Liver (tissue), 9 donors: Measurements from ENCODE around the gene FUCA1. TPM values are rescaled to one million over a fixed set of nuclear protein-coding genes. Genes with fewer than 3 reads are reported as not detected.

Experiments
- DNase-seq: peaks from one replicate; pipeline ENCODE4 v3.0.0-alpha.2; 2017; ENCODE audit warnings: low spot score
- H3K27ac ChIP-seq, 2 donors: one replicate each; pipeline ENCODE4 v1.7.0; 2013; ENCODE audit warnings: inconsistent platforms in 2 of 2, low read length in 2 of 2, control low read depth in 1 of 2, low read depth in 1 of 2, mild to moderate bottlenecking in 1 of 2
- H3K27me3 ChIP-seq, 4 donors: one replicate each; pipeline versions ENCODE4 v1.6.1 to v1.7.0; 2013; ENCODE audit warnings: low read length in 3 of 4, inconsistent platforms in 1 of 4, mild to moderate bottlenecking in 1 of 4, moderate library complexity in 1 of 4; ENCODE audit not compliant: control insufficient read depth in 4 of 4, insufficient read depth in 4 of 4
- H3K36me3 ChIP-seq, 4 donors: one replicate each; pipeline versions ENCODE4 v1.6.1 to v1.7.0; 2013; ENCODE audit warnings: low read length in 3 of 4, mild to moderate bottlenecking in 3 of 4, low read depth in 1 of 4, moderate library complexity in 1 of 4; ENCODE audit not compliant: control insufficient read depth in 4 of 4, insufficient read depth in 3 of 4
- H3K4me1 ChIP-seq, 4 donors: one replicate each; pipeline versions ENCODE4 v1.6.1 to v1.7.0; 2013; ENCODE audit warnings: low read length in 3 of 4, mild to moderate bottlenecking in 3 of 4, moderate library complexity in 1 of 4; ENCODE audit not compliant: control insufficient read depth in 4 of 4, insufficient read depth in 4 of 4
- H3K4me3 ChIP-seq, 3 donors: one replicate each; pipeline versions ENCODE4 v1.6.1 to v1.7.0; 2013; ENCODE audit warnings: low read length in 3 of 3, control low read depth in 1 of 3, low read depth in 1 of 3, mild to moderate bottlenecking in 1 of 3
- H3K9ac ChIP-seq, 2 donors: one replicate each; pipeline ENCODE4 v1.7.0; 2013; ENCODE audit warnings: low read length in 2 of 2, mild to moderate bottlenecking in 2 of 2, moderate library complexity in 2 of 2, control low read depth in 1 of 2, low read depth in 1 of 2
- H3K9me3 ChIP-seq, 4 donors: one replicate each; pipeline versions ENCODE4 v1.6.1 to v1.7.0; 2013; ENCODE audit warnings: low read length in 3 of 4; ENCODE audit not compliant: control insufficient read depth in 4 of 4
- ATF3 ChIP-seq: IDR thresholded peaks from 2 replicates; pipeline ENCODE4 v1.6.1; 2016; ENCODE audit warnings: antibody characterized with exemption
- CTCF ChIP-seq: fragments of 150-350 bp; IDR thresholded peaks from 2 replicates; pipeline ENCODE4 v1.5.1; 2017; ENCODE audit warnings: improper control_type of control experiment, low read depth, low read length; ENCODE audit not compliant: missing input control
- FOXA1 ChIP-seq: IDR thresholded peaks from 2 replicates; pipeline ENCODE4 v1.6.1; 2016; ENCODE audit warnings: antibody characterized with exemption
- FOXA2 ChIP-seq: IDR thresholded peaks from 2 replicates; pipeline ENCODE4 v1.6.1; 2016; ENCODE audit warnings: antibody characterized with exemption
- GABPA ChIP-seq, 2 donors: IDR thresholded peaks in 1 of 2; conservative IDR thresholded peaks in 1 of 2; 2 replicates each; pipeline ENCODE4 v1.6.1; 2016; ENCODE audit warnings: antibody characterized with exemption in 2 of 2, mild to moderate bottlenecking in 1 of 2, moderate library complexity in 1 of 2
- HNF4A ChIP-seq, 2 donors: conservative IDR thresholded peaks; 2 replicates each; pipeline ENCODE4 v1.6.1; 2016; ENCODE audit warnings: antibody characterized with exemption in 2 of 2, mild to moderate bottlenecking in 2 of 2
- HNF4G ChIP-seq: IDR thresholded peaks from 2 replicates; pipeline ENCODE4 v1.6.1; 2016; ENCODE audit warnings: antibody characterized with exemption
- JUND ChIP-seq, 2 donors: IDR thresholded peaks; 2 replicates each; pipeline ENCODE4 v1.6.1; 2016; ENCODE audit warnings: antibody characterized with exemption in 2 of 2
- NR2F2 ChIP-seq: IDR thresholded peaks from 2 replicates; pipeline ENCODE4 v1.6.1; 2016; ENCODE audit warnings: antibody characterized with exemption
- RAD21 ChIP-seq, 2 donors: IDR thresholded peaks; 2 replicates each; pipeline ENCODE4 v1.6.1; 2016; ENCODE audit warnings: antibody characterized with exemption in 2 of 2, mild to moderate bottlenecking in 2 of 2
- RXRA ChIP-seq, 2 donors: IDR thresholded peaks; 2 replicates each; pipeline ENCODE4 v1.6.1; 2017 to 2018; ENCODE audit warnings: antibody characterized with exemption in 2 of 2, mild to moderate bottlenecking in 1 of 2
- SP1 ChIP-seq: IDR thresholded peaks from 2 replicates; pipeline ENCODE4 v1.6.1; 2018; ENCODE audit warnings: antibody characterized with exemption, mild to moderate bottlenecking
- TAF1 ChIP-seq: conservative IDR thresholded peaks from 2 replicates; pipeline ENCODE4 v1.6.1; 2016; ENCODE audit warnings: antibody characterized with exemption, mild to moderate bottlenecking
- YY1 ChIP-seq: IDR thresholded peaks from 2 replicates; pipeline ENCODE4 v1.6.1; 2016; ENCODE audit warnings: antibody characterized with exemption, mild to moderate bottlenecking
- WGBS: extraction: QIAGEN DNeasy Blood & Tissue Kit; methylation state at CpG from one replicate; pipeline ENCODE4 v1.1.7; 2013; 5-methylcytosine and 5-hydroxymethylcytosine counted together
- polyA plus RNA-seq, 2 donors: library from polyadenylated mRNA; stranded (reverse) in 1 of 2; unstranded in 1 of 2; fragments of 200-250 nt in 1 of 2; fragments of >200 nt in 1 of 2; fragmentation: Nextera tagmentation in 1 of 2; extraction: Ambion mirVana in 1 of 2; gene quantifications; one replicate each; pipeline versions ENCODE4 v1.2.1 to v1.2.3, GENCODE V29; 2013 to 2015
- total RNA-seq, 2 donors: library from RNA; depleted of rRNA; stranded (reverse); fragments of >200 nt; gene quantifications; one replicate each; pipeline ENCODE4 v1.2.3, GENCODE V29; 2014
- TF ChIP-seq, protein P1 (sequence below): IDR thresholded peaks from 2 replicates; pipeline ENCODE4 v1.6.1; 2016; ENCODE audit warnings: antibody characterized with exemption
- TF ChIP-seq, protein P2 (sequence below): IDR thresholded peaks from 2 replicates; pipeline ENCODE4 v1.6.1; 2016; ENCODE audit warnings: antibody characterized with exemption, mild to moderate bottlenecking
- donor health status: healthy.
- donor health status: healthy.
- donor health status: healthy.
- donor health status: healthy.
- donor health status: healthy.

FUCA1 gene
- total and polyA plus RNA-seq, 4 donors: 33.8 to 58.0 (median 44.7) TPM

DNA sequence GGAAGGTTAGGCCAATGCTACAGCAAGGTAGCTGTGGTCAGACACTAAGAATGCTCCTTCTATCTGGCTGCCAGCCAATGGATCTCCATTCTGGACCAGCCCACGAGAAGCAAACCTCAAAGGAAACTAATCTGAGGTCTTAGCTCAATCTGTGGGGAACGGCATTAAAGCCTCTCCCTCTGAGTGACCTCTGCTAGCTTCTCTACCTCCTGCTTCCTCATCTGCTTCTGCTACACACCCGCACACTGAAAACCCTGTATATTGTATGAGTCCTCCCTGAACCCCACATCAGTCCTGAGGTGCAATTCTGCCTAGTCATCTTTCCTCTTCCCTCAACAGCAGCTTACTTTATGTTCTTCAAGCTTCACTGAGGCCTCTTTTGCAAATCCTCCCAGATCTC lies 60.6 kb downstream of the FUCA1 start:
- H3K4me3 ChIP-seq: no peak overlapping the region
- H3K36me3 ChIP-seq: peaks cover 0 to 34% (median 17%) of the 10 kb centered on the region in 4 donors
- no peak overlapping the region for H3K27ac ChIP-seq
- peaks cover 0 to 36% (median 28%) of the 10 kb centered on the region in 4 donors for H3K4me1 ChIP-seq
- H3K9ac ChIP-seq: no peak overlapping the region
- H3K9me3 ChIP-seq: no peaks in the 10 kb centered on the region
- 81% methylated on average over 3 of the region's 3 CpGs for WGBS
- H3K27me3 ChIP-seq: no peaks in the 10 kb centered on the region
- DNase-seq: no peak
- no peak for TF ChIP-seq SP1
- TF ChIP-seq HNF4G: no peak
- TF ChIP-seq RXRA (IDR thresholded peaks at IDR 0.05): no peak
- no peak for TF ChIP-seq CTCF
- TF ChIP-seq JUND (IDR thresholded peaks at IDR 0.05): no peak
- no peak for TF ChIP-seq RAD21 (IDR thresholded peaks at IDR 0.05)
- no peak for TF ChIP-seq FOXA2
- TF ChIP-seq GABPA (IDR thresholded peaks at IDR 0.05 in 1 of 2, conservative IDR thresholded peaks at IDR 0.05 in 1 of 2): no peak
- TF ChIP-seq TAF1: no peak
- TF ChIP-seq, protein P1, sequence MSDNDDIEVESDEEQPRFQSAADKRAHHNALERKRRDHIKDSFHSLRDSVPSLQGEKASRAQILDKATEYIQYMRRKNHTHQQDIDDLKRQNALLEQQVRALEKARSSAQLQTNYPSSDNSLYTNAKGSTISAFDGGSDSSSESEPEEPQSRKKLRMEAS: no peak

DNA sequence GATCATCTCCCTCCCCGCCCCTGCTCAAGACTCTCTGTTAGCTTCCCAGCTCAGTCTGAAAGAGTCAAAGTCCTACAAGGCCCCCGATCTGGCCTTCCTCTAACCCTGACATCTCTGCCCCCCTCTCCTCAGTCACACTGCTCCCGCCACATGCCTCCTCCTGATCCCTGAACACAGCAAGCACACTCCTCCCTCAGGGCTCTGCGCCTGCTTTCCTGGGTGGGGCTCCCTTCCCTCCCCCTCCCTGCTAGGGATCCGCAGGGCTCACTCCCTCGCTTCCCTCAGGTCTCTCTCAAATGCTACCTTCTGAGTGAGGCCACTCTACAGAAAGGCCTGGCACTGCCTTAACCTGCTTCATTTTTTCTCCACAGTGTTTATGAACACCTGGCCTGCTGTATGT lies 61.8 kb downstream of the FUCA1 start:
- no peaks in the 10 kb centered on the region for H3K27me3 ChIP-seq
- no peak for DNase-seq
- no peak overlapping the region for H3K27ac ChIP-seq
- H3K36me3 ChIP-seq: peaks cover 0 to 25% (median 11%) of the 10 kb centered on the region in 4 donors
- H3K4me3 ChIP-seq: no peak overlapping the region
- no peak for TF ChIP-seq YY1
- TF ChIP-seq ATF3: no peak
- no peak for TF ChIP-seq FOXA1
- TF ChIP-seq JUND (IDR thresholded peaks at IDR 0.05): no peak
- TF ChIP-seq, protein P2, sequence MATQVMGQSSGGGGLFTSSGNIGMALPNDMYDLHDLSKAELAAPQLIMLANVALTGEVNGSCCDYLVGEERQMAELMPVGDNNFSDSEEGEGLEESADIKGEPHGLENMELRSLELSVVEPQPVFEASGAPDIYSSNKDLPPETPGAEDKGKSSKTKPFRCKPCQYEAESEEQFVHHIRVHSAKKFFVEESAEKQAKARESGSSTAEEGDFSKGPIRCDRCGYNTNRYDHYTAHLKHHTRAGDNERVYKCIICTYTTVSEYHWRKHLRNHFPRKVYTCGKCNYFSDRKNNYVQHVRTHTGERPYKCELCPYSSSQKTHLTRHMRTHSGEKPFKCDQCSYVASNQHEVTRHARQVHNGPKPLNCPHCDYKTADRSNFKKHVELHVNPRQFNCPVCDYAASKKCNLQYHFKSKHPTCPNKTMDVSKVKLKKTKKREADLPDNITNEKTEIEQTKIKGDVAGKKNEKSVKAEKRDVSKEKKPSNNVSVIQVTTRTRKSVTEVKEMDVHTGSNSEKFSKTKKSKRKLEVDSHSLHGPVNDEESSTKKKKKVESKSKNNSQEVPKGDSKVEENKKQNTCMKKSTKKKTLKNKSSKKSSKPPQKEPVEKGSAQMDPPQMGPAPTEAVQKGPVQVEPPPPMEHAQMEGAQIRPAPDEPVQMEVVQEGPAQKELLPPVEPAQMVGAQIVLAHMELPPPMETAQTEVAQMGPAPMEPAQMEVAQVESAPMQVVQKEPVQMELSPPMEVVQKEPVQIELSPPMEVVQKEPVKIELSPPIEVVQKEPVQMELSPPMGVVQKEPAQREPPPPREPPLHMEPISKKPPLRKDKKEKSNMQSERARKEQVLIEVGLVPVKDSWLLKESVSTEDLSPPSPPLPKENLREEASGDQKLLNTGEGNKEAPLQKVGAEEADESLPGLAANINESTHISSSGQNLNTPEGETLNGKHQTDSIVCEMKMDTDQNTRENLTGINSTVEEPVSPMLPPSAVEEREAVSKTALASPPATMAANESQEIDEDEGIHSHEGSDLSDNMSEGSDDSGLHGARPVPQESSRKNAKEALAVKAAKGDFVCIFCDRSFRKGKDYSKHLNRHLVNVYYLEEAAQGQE: no peak
- TF ChIP-seq RAD21 (IDR thresholded peaks at IDR 0.05): no peak
- TF ChIP-seq SP1: no peak
- no peak for TF ChIP-seq FOXA2
- TF ChIP-seq TAF1: no peak
- TF ChIP-seq RXRA (IDR thresholded peaks at IDR 0.05): no peak
- TF ChIP-seq HNF4A (conservative IDR thresholded peaks at IDR 0.05): no peak
- no peak for TF ChIP-seq NR2F2
- TF ChIP-seq HNF4G: no peak
- no peak overlapping the region for H3K9ac ChIP-seq
- 83% methylated on average over 6 of the region's 6 CpGs for WGBS
- peaks cover 0 to 44% (median 37%) of the 10 kb centered on the region in 4 donors for H3K4me1 ChIP-seq
- no peaks in the 10 kb centered on the region for H3K9me3 ChIP-seq
